Right forelimb (tissue), 1 donor: ENCODE data around the gene TRAPPC10.

ENCODE experiments used
- DNase-seq: peaks from one replicate; pipeline ENCODE4 v3.0.0-alpha.2; 2018

TRAPPC10 gene

DNA sequence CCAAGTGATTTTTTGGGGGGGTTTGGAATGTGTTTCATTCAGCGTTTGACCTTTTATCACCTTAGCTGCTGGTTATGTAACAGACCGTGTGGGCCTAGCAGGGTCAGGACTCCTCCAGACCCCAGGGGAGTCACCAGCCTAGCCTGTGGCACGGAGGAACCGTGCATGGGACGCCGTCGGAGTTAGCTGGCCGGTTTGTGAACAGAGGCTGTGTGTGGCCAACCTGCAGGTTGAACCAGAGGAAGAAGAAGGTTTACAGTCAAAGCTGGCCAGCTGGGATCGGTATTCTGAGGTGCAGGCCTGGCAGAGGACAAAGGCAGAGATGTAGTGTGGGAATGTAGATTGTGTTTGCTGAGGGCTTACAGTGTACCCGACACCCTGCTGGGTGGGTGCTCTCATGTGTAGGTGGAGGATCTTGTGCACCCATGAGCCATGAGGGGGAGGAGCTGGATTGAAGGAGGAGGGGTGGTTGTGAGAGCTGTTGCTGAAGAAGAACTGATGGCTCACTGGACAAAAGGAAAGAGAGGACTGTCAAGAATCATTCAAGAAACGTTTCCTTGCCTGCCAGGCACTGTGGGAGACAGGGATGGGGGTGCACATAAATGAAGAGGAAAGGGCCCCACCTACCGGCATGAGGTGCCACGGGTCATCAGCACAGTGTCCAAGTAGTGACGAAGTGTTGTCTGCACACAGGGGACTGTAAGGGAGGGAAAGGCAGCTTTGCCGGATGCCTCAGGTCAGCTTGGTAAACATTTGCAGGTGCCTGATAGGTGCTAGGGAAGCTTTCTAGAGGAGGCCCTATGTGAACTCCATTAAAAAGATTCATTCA, 55.1 kb downstream of the TRAPPC10 start:
- no peak for DNase-seq

DNA sequence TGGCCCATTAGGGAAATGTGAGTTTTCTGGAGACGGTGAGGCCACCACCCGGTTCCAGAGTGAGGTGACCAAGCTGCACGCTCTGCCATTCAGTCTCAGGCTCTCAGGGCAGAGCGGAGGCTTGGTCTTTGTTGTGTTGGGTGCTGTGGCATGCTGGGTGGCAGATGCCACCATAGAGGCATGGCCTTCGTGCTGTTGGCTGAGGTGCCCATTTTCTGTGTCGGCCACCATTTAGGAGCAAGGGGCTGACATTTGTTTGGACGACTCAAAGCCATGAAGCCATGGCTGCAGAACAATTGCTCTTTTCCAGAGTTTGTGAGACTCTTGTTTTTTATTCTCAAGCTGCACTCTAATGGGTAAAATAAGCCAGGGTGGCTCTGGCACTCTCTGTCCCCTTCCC, 58.3 kb downstream of the TRAPPC10 start:
- no peak for DNase-seq

DNA sequence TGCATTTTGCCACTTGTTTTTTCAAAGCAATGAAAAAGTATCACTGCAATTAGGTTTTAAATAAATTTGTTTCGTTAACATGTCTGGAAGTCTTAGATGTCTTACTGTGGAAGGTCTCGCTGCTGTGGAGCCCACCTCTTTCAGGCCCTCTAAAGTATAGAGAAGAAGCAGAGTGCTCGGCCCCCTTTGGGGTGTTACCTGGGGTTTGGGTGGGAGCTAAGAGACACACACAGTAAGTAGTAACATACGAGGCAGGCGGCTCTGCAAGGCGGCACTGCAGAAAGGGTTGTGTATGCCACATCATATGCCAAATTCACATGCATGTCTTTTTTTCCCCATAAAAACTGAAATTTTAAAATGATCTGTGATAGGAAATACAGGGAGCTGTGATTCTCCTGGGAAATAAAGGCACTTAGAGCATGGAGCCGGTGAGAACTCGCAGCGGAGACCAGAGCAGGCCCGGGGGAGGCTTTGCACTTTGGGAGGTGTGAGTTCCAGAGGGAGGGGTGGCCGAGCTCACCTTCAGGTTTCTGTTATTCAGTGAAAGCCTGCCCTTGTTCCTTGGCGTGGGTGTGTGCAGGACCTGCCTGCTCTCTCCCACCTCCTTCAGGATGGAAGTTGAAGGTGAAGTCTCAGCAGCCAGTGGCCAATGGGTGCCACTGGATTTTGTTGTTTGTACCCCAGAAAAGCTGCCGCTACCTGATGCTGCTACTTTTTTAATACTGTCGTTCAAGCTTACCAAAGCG, 59.4 kb downstream of the TRAPPC10 start:
- DNase-seq: no peak

GRCh38 chr21:44072111-44072510, 60.0 kb downstream of the TRAPPC10 start:
- no peak for DNase-seq

GRCh38 chr21:44074315-44074958, 62.3 kb downstream of the TRAPPC10 start:
- no peak for DNase-seq

- DNase-seq: no peak
These were observed 64.2 kb downstream of the TRAPPC10 start for GRCh38 chr21:44076316-44076715.

- no peak for DNase-seq
These were observed 66.4 kb downstream of the TRAPPC10 start for GRCh38 chr21:44078411-44078981.

DNA sequence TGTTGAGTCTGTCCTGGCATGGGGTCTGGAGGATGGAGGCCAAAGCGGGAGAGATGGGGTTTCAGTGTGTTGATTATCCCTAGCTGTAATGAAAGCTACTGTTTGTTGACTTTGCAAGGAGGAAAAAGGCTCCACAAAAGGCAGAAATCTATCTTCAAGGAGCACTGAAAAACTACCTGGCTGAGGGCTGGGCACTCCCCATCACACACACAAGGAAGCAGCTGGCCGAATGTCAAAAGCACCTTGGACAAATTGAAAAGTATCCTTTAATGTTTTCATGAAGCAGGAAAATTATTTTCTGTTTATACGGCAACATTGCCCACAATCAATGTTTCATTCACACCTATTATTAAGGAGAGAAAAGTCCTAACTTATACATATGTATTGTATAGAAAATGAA, 67.3 kb downstream of the TRAPPC10 start:
- no peak for DNase-seq

- no peak for DNase-seq
These were observed 67.7 kb downstream of the TRAPPC10 start for GRCh38 chr21:44079846-44080245.

DNA sequence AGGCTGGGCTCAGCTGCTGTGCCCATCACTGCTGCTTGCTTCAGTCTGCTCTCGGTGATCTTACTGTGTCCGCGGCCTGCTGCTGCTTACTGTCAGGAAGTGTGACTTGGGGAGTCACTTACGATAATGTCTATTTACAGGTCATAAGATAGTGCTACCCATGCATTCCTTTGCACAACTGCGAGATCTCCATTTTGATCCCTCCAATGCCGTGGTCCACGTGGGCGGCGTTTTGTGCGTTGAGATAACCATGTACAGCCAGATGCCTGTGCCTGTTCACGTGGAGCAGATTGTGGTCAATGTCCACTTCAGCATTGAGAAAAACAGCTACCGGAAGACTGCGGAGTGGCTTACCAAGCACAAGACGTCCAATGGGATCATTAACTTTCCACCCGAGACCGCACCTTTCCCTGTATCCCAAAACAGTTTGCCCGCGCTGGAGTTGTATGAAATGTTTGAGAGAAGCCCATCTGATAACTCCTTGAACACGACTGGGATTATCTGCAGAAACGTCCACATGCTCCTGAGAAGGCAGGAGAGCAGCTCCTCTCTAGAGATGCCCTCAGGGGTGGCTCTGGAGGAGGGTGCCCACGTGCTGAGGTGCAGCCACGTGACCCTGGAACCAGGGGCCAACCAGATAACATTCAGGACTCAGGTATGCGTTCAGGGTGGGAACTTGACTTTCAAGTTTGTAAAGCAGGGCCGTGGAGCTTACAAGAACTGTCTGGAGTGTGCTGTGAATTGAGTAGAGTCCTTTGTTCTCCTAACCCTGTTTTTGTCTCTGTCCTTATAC, 70.7 kb downstream of the TRAPPC10 start:
- DNase-seq: no peak

DNA sequence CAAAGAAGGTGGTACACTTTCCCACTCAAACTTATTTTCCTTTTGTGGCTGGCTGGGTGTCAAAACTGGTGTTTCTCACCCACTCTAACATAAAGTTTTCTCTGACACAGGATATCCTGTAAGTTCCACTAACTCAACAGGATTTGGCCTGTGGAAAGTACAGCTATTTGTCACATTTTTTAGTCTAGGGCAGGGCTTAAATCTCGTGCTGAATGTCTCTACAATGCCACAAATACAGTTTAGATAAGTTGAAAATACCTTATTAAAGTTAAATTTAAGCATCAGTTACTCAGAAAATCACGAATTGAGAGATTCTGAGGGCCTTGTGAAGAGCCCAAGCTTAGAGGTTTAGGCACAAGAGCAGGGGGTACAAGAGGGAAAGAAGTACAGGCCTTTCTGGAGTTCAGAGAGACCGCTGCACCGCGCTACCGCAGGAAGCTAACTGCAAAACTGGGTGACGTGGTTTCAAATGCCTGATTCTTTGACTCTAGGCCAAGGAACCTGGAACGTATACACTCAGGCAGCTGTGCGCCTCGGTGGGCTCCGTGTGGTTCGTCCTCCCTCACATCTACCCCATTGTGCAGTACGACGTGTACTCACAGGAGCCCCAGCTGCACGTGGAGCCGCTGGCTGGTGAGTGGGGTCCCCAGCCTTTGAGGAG, 71.7 kb downstream of the TRAPPC10 start:
- no peak for DNase-seq

DNA sequence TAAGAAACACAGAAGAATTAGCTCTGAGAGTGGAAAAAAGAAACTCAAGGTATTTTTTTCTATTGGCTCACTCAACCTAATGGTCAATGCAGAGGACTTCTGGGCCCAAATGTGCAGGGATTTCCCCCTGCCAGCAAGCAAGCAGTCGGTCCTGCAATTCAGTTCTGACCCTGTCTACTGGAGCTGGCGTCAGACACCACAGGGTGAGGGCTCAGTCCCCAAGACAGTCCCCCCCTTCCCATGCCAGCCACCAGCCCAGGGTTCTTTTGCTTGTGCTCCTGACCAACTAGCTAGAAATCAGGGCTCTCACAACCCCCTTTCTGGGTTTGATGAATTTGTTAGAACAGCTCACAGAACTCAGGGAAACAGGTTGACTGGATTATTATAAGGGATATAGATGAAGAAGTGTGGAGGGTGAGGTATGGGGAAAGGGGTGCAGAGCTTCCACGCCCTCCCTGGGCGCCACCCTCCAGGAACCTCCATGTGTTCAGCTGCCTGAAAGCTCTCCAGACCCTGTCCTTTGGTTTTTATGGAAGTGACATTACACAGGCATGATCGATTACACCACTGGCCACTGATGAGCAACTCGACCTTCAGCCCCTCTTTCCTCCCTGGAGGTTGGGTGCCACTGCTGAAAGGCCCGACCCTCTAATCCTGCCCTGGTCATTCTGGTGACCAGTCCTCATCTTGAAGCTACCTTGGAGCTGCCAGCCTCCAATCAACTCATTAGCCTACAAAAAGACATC, 72.6 kb downstream of the TRAPPC10 start:
- DNase-seq: no peak

DNA sequence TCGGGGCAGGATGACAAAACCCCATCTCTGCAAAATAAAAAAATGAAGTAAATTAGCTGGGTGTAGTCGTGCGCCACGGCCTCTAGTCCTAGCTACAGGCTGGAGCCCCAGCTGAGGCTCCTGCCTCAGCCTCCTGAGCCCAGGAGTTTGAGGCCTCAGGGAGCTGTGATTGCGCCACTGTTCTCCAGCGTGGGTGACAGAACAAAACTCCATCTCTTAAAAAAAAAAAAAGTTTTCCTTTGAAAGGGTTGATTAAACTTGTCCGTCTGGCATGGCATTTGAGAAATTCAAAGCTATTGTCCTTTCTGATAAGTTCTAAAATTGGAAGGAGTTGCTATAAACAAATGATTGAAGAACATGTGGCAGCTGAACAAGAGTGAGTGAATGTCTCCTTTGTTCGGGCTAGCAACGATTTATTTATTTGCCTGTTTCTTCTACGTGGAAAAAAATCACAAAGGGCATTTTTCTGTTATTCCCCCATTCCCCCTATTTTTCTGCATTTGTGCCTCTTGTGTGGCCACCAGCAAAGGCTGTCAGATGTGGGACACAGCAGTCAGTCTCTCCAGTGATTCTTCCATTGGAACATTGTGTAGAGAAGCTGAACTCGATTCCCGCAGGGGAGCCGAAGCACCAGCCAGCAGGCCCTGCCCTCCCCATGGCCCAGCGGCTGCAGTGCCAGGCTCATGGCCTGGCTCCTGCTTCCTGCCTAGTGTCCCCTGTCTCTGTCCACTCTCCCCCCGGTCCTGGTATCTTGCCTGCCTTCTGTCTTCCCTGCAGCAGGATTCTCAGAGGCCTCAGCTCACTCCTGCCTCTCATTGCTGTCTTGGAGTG, 73.6 kb downstream of the TRAPPC10 start:
- no peak for DNase-seq

DNA sequence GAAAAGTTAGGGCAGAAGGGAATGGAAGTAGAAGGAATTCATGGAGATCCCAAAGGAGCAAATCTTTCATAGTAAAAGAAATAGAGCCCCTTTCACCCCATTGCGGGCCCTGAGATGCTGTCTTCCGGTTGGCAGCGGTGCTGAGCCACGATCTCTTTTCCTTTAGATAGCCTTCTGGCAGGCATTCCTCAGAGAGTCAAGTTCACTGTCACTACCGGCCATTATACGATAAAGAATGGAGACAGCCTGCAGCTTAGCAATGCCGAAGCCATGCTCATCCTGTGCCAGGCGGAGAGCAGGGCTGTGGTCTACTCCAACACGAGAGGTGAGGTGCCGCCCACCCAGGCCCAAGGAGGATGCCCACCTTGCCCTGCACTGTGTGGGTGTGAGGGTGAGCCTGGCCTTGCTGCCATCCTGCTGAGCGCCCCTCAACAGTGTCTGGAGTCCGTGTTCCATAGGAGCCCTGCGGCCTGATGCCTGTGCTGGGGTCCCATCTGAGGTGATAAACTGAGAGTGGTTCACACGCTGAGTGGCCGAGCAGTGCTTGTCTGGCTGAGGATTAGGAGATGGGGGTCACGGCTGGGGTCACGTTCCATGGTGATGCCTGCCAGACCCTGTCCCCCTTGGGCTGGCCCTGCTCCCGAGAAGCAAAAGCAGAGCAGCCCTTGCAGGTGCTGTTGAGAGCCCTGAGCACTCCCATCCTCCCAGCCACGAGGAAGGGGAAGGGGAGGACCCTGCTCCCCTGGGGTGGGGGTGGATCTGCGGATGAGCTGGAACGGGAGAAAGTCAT, 74.7 kb downstream of the TRAPPC10 start:
- DNase-seq: no peak

- DNase-seq: no peak
These were observed 75.6 kb downstream of the TRAPPC10 start for GRCh38 chr21:44087426-44088400.

- no peak for DNase-seq
These were observed 76.3 kb downstream of the TRAPPC10 start for GRCh38 chr21:44088401-44088780.

- DNase-seq: no peak
These were observed 77.1 kb downstream of the TRAPPC10 start for GRCh38 chr21:44089001-44089911.
